ENCODE measurements around the gene RPS2. TPM values are rescaled to one million over a fixed set of nuclear protein-coding genes. Genes with fewer than 3 reads are reported as not detected.
A peak's percentile ranks its signal among the peaks of the same experiment; 100 is the strongest.

The RPS2 gene
- total and polyA plus RNA-seq, 2 donors = 888 to 3,347 TPM

- Histone ChIP-seq H3K4me3 (ENCODE audit: low read depth, low read length) (no peak overlapping the region), H3K36me3 (ENCODE audit: insufficient read depth) (peaks cover 8% of the 10 kb centered on the region), H3K27ac (ENCODE audit: low read depth) (no peak overlapping the region), H3K4me1 (ENCODE audit: insufficient read depth) (no peaks in the 10 kb centered on the region)
- no peak for DNase-seq (ENCODE audit: extremely low spot score)
- WGBS = 20% methylated on average over 16 of the region's 16 CpGs
These were observed 16.1 kb upstream of the RPS2 start for GRCh38 chr16:1980770-1981087.

- DNase-seq (ENCODE audit: extremely low spot score) = no peak
- Histone ChIP-seq H3K4me3 (ENCODE audit: low read depth, low read length) (no peak overlapping the region), H3K36me3 (ENCODE audit: insufficient read depth) (peaks cover 6% of the 10 kb centered on the region), H3K4me1 (ENCODE audit: insufficient read depth) (no peaks in the 10 kb centered on the region), H3K27ac (ENCODE audit: low read depth) (no peak overlapping the region)
- 4% methylated on average over 53 of the region's 53 CpGs for WGBS
These were observed 15.6 kb upstream of the RPS2 start for GRCh38 chr16:1980030-1980769.

- no peak overlapping the region for H3K27ac ChIP-seq (ENCODE audit: low read depth)
- no peaks in the 10 kb centered on the region for H3K4me1 ChIP-seq (ENCODE audit: insufficient read depth)
- 21% methylated on average over 70 of the region's 70 CpGs for WGBS
- H3K36me3 ChIP-seq (ENCODE audit: insufficient read depth) = peaks cover 9% of the 10 kb centered on the region
- no peak overlapping the region for H3K4me3 ChIP-seq (ENCODE audit: low read depth, low read length)
- DNase-seq (ENCODE audit: extremely low spot score) = no peak
These were observed 14.8 kb upstream of the RPS2 start for GRCh38 chr16:1979271-1980029.

- H3K36me3 ChIP-seq (ENCODE audit: insufficient read depth) = peaks cover 10% of the 10 kb centered on the region
- no peak for DNase-seq (ENCODE audit: extremely low spot score)
- no peaks in the 10 kb centered on the region for H3K4me1 ChIP-seq (ENCODE audit: insufficient read depth)
- no peak overlapping the region for H3K4me3 ChIP-seq (ENCODE audit: low read depth, low read length)
- WGBS = 72% methylated on average over 37 of the region's 37 CpGs
- no peak overlapping the region for H3K27ac ChIP-seq (ENCODE audit: low read depth)
These were observed 14.0 kb upstream of the RPS2 start for GRCh38 chr16:1978476-1979120.

- no peak overlapping the region for H3K4me3 ChIP-seq (ENCODE audit: low read depth, low read length)
- peaks cover 10% of the 10 kb centered on the region for H3K36me3 ChIP-seq (ENCODE audit: insufficient read depth)
- DNase-seq (ENCODE audit: extremely low spot score) = no peak
- H3K27ac ChIP-seq (ENCODE audit: low read depth) = no peak overlapping the region
- no peaks in the 10 kb centered on the region for H3K4me1 ChIP-seq (ENCODE audit: insufficient read depth)
- 94% methylated on average over 18 of the region's 18 CpGs for WGBS
These were observed 13.2 kb upstream of the RPS2 start for GRCh38 chr16:1977875-1978268.

- Histone ChIP-seq H3K4me1 (ENCODE audit: insufficient read depth) (no peaks in the 10 kb centered on the region), H3K36me3 (ENCODE audit: insufficient read depth) (peaks cover 10% of the 10 kb centered on the region), H3K4me3 (ENCODE audit: low read depth, low read length) (no peak overlapping the region), H3K27ac (ENCODE audit: low read depth) (no peak overlapping the region)
- WGBS = 91% methylated on average over 33 of the region's 33 CpGs
- DNase-seq (ENCODE audit: extremely low spot score) = no peak
These were observed 12.6 kb upstream of the RPS2 start for GRCh38 chr16:1976951-1977874.

- Histone ChIP-seq H3K36me3 (ENCODE audit: insufficient read depth) (peaks cover 10% of the 10 kb centered on the region), H3K4me3 (ENCODE audit: low read depth, low read length) (no peak overlapping the region), H3K27ac (ENCODE audit: low read depth) (no peak overlapping the region), H3K4me1 (ENCODE audit: insufficient read depth) (no peaks in the 10 kb centered on the region)
- WGBS = 93% methylated on average over 8 of the region's 8 CpGs
- no peak for DNase-seq (ENCODE audit: extremely low spot score)
These were observed 11.5 kb upstream of the RPS2 start for GRCh38 chr16:1976216-1976520.

GRCh38 chr16:1975432-1976215, 11.0 kb upstream of the RPS2 start:
- Histone ChIP-seq H3K27ac (ENCODE audit: low read depth) (no peak overlapping the region), H3K4me3 (ENCODE audit: low read depth, low read length) (no peak overlapping the region), H3K4me1 (ENCODE audit: insufficient read depth) (peaks cover 1% of the 10 kb centered on the region), H3K36me3 (ENCODE audit: insufficient read depth) (peaks cover 10% of the 10 kb centered on the region)
- 94% methylated on average over 33 of the region's 33 CpGs for WGBS
- no peak for DNase-seq (ENCODE audit: extremely low spot score)

GRCh38 chr16:1974157-1975070, 9.8 kb upstream of the RPS2 start:
- Histone ChIP-seq H3K27ac (ENCODE audit: low read depth) (no peak overlapping the region), H3K4me1 (ENCODE audit: insufficient read depth) (peaks cover 1% of the 10 kb centered on the region), H3K36me3 (ENCODE audit: insufficient read depth) (peaks cover 10% of the 10 kb centered on the region), H3K4me3 (ENCODE audit: low read depth, low read length) (no peak overlapping the region)
- no peak for DNase-seq (ENCODE audit: extremely low spot score)
- 94% methylated on average over 42 of the region's 42 CpGs for WGBS

- H3K4me3 ChIP-seq (ENCODE audit: low read depth, low read length) = no peak overlapping the region
- 92% methylated on average over 16 of the region's 16 CpGs for WGBS
These were observed 9.0 kb upstream of the RPS2 start for GRCh38 chr16:1973461-1974156.

GRCh38 chr16:1972490-1972877, 7.9 kb upstream of the RPS2 start:
- Histone ChIP-seq H3K36me3 (ENCODE audit: insufficient read depth) (peaks cover 8% of the 10 kb centered on the region), H3K4me3 (ENCODE audit: low read depth, low read length) (peak overlapping the region; percentile 99), H3K27ac (ENCODE audit: low read depth) (no peak overlapping the region), H3K4me1 (ENCODE audit: insufficient read depth) (peaks cover 1% of the 10 kb centered on the region)
- no peak for DNase-seq (ENCODE audit: extremely low spot score)
- 3% methylated on average over 22 of the region's 22 CpGs for WGBS

More at GRCh38 chr16:1973461-1974156, 9.0 kb upstream of the RPS2 start:
- H3K36me3 ChIP-seq (ENCODE audit: insufficient read depth) = peaks cover 10% of the 10 kb centered on the region
- peaks cover 1% of the 10 kb centered on the region for H3K4me1 ChIP-seq (ENCODE audit: insufficient read depth)
- DNase-seq (ENCODE audit: extremely low spot score) = no peak
- H3K27ac ChIP-seq (ENCODE audit: low read depth) = no peak overlapping the region

Measured in urinary bladder (tissue), 4 donors.